Measurements from ENCODE around the gene RASA4.
"Not testable (repeated sequence)": the region's sequence is repeated elsewhere in the genome, so short reads cannot be mapped to it uniquely, and the experiment has no call there.

RASA4 gene

DNA sequence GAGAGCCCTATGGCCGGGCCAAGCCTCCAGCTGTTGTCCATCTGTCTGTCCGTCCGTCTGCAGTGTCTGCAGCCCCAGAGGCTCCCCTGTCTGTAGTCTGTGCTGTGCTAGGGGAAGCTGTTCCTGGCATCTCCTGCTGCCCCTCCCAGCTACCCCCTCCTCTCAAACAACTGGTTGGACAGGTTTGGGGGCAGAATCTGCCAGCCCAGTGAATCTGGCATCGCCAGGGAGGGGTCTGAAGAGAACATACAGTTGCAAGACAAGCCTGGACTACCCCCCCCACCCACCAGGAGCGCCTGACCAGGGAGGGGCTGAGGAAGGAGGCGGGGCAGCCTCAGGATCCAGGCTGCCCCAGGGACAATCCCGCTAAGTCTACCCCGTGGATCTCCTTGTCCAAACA is 73.0 kb downstream of the RASA4 start, which contains the start of gene UPK3BL2:
UPK3BL2 (minus strand) TSS at position 101 of the 400 bp plus-strand sequence; CDS start at position 41, 60 bp downstream.
- H3K27me3 ChIP-seq (ENCODE audit: control insufficient read depth in 1 of 2, insufficient read depth in 2 of 2, low read length in 2 of 2); H3K27ac ChIP-seq (ENCODE audit: low read depth, low read length): not testable (repeated sequence)

DNA sequence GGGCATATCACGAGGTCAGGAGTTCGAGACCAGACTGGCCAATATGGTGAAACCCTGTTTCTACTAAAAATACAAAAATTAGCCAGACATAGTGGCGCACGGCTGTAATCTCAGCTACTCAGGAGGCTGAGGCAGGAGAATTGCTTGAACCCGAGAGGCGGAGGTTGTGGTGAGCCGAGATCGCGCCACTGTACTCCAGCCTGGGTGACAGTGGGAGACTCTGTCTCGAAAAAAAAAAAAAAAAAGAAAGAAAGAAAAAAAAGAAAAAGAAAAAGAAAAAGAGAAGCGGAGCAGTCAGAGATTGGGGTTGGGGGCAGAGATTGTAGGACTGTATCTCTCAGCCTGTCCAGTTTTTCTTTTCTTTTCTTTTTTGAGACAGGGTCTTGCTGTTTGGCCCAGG is 73.8 kb downstream of the RASA4 start:
- H3K36me3 ChIP-seq (ENCODE audit: control insufficient read depth in 1 of 2, insufficient read depth in 2 of 2, low read length in 2 of 2); H3K9ac ChIP-seq (ENCODE audit: low read depth in 1 of 2, low read length in 2 of 2); H3K27me3 ChIP-seq (ENCODE audit: control insufficient read depth in 1 of 2, insufficient read depth in 2 of 2, low read length in 2 of 2); H3K4me3 ChIP-seq (ENCODE audit: low read depth in 1 of 2, low read length in 2 of 2); H3K27ac ChIP-seq (ENCODE audit: low read depth, low read length); H3K9me3 ChIP-seq (ENCODE audit: control insufficient read depth in 1 of 2, low read length in 2 of 2); H3K4me1 ChIP-seq (ENCODE audit: control insufficient read depth in 1 of 2, insufficient read depth in 2 of 2, low read length in 2 of 2): not testable (repeated sequence)

More for the DNA sequence above, 73.0 kb downstream of the RASA4 start, which contains the start of gene UPK3BL2:
- H3K4me3 ChIP-seq (ENCODE audit: low read depth in 1 of 2, low read length in 2 of 2); H3K4me1 ChIP-seq (ENCODE audit: control insufficient read depth in 1 of 2, insufficient read depth in 2 of 2, low read length in 2 of 2); H3K9me3 ChIP-seq (ENCODE audit: control insufficient read depth in 1 of 2, low read length in 2 of 2); H3K36me3 ChIP-seq (ENCODE audit: control insufficient read depth in 1 of 2, insufficient read depth in 2 of 2, low read length in 2 of 2); H3K9ac ChIP-seq (ENCODE audit: low read depth in 1 of 2, low read length in 2 of 2): not testable (repeated sequence)

DNA sequence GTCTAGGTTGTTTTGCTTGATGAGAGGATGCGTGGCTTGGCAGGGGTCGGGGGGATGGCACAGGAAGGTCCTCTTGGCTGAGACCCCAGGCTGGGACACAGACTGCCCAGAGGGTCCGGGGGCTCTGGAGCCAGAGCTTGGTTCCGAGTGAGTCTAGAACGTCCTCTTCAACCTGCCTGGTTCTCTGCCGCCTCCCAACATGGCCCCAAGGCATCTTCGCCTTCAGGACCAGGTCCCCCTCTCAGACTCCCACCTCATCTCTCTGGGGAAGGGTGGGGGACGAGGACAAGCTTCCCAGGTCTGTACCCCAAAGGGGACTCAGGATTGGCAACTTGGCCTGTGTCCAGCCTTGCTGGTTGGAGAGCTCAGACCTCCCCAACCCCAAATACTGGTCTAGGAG is 74.5 kb downstream of the RASA4 start:
- not testable (repeated sequence) for H3K9ac ChIP-seq (ENCODE audit: low read depth in 1 of 2, low read length in 2 of 2); H3K27ac ChIP-seq (ENCODE audit: low read depth, low read length); H3K27me3 ChIP-seq (ENCODE audit: control insufficient read depth in 1 of 2, insufficient read depth in 2 of 2, low read length in 2 of 2); H3K4me3 ChIP-seq (ENCODE audit: low read depth in 1 of 2, low read length in 2 of 2); H3K36me3 ChIP-seq (ENCODE audit: control insufficient read depth in 1 of 2, insufficient read depth in 2 of 2, low read length in 2 of 2); H3K9me3 ChIP-seq (ENCODE audit: control insufficient read depth in 1 of 2, low read length in 2 of 2); H3K4me1 ChIP-seq (ENCODE audit: control insufficient read depth in 1 of 2, insufficient read depth in 2 of 2, low read length in 2 of 2)

DNA sequence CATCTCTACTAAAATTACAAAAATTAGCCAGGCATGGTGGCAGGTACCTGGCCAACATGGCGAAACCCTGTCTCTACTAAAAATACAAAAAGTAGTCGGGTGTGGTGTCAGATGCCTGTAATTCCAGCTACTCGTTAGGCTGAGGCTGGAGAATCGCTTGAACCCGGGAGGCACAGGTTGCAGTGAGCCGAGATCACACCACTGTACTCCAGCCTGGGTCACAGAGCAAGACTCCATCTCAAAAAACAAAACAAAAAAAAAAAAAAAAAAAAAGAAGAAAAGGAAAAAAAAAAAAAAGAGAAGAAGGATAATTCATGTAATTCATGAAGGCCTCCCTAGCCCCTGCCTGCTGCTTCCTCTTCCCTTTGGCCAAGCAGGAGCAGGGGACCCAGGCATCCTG is 76.0 kb downstream of the RASA4 start:
- H3K9ac ChIP-seq (ENCODE audit: low read depth in 1 of 2, low read length in 2 of 2); H3K4me3 ChIP-seq (ENCODE audit: low read depth in 1 of 2, low read length in 2 of 2); H3K9me3 ChIP-seq (ENCODE audit: control insufficient read depth in 1 of 2, low read length in 2 of 2); H3K27me3 ChIP-seq (ENCODE audit: control insufficient read depth in 1 of 2, insufficient read depth in 2 of 2, low read length in 2 of 2); H3K36me3 ChIP-seq (ENCODE audit: control insufficient read depth in 1 of 2, insufficient read depth in 2 of 2, low read length in 2 of 2); H3K27ac ChIP-seq (ENCODE audit: low read depth, low read length); H3K4me1 ChIP-seq (ENCODE audit: control insufficient read depth in 1 of 2, insufficient read depth in 2 of 2, low read length in 2 of 2): not testable (repeated sequence)

DNA sequence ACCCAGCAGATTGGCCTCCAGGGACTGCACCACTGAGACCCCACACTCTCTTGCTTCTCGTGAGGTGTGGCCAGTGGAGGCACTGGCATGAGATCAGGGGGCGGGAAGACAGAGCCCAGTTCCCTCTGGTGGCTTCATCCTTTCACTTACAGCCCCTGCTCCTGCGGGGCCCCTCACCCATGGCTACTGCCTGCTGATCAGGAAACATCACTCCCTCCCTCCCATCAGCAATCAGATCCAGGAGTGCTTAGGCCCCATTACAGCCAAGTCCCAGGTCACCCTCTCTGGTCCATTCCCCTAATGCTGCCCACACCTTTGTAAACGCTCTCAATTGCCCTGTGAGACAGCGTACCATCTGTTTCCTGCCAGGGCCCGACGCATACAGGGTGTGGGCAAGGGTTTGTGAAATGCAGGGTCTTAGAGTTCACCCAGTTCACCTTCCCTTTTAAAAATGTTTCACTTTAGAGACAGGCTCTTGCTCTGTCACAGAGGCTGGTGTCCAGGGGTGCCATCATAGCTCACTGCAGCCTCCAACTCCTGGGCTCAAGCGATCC is 81.4 kb downstream of the RASA4 start:
- not testable (repeated sequence) for H3K27me3 ChIP-seq (ENCODE audit: control insufficient read depth in 1 of 2, insufficient read depth in 2 of 2, low read length in 2 of 2); H3K9me3 ChIP-seq (ENCODE audit: control insufficient read depth in 1 of 2, low read length in 2 of 2); H3K27ac ChIP-seq (ENCODE audit: low read depth, low read length); H3K4me3 ChIP-seq (ENCODE audit: low read depth in 1 of 2, low read length in 2 of 2); H3K9ac ChIP-seq (ENCODE audit: low read depth in 1 of 2, low read length in 2 of 2); H3K4me1 ChIP-seq (ENCODE audit: control insufficient read depth in 1 of 2, insufficient read depth in 2 of 2, low read length in 2 of 2); H3K36me3 ChIP-seq (ENCODE audit: control insufficient read depth in 1 of 2, insufficient read depth in 2 of 2, low read length in 2 of 2)

DNA sequence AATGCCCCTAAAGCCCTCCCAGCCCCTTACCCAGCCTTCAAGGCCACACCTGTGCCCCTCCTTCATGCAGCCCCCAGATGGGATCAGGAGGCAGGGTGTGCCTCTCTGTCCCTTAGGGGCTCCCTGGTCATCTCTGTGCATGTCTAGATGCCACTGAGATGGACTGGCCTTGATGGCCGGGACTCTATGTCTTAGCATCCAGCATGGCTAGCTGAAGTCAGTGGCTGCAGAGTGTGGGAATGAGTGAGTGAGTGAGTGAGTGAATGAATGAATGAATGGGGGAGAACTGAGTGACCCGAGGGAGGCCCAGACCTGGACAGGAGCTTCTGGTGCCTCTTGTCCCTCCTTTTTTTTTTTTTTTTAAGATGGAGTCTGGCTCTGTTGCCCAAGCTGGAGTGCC is 84.4 kb downstream of the RASA4 start:
- not testable (repeated sequence) for H3K27me3 ChIP-seq (ENCODE audit: control insufficient read depth in 1 of 2, insufficient read depth in 2 of 2, low read length in 2 of 2); H3K36me3 ChIP-seq (ENCODE audit: control insufficient read depth in 1 of 2, insufficient read depth in 2 of 2, low read length in 2 of 2); H3K9ac ChIP-seq (ENCODE audit: low read depth in 1 of 2, low read length in 2 of 2); H3K4me1 ChIP-seq (ENCODE audit: control insufficient read depth in 1 of 2, insufficient read depth in 2 of 2, low read length in 2 of 2); H3K27ac ChIP-seq (ENCODE audit: low read depth, low read length); H3K4me3 ChIP-seq (ENCODE audit: low read depth in 1 of 2, low read length in 2 of 2); H3K9me3 ChIP-seq (ENCODE audit: control insufficient read depth in 1 of 2, low read length in 2 of 2)

DNA sequence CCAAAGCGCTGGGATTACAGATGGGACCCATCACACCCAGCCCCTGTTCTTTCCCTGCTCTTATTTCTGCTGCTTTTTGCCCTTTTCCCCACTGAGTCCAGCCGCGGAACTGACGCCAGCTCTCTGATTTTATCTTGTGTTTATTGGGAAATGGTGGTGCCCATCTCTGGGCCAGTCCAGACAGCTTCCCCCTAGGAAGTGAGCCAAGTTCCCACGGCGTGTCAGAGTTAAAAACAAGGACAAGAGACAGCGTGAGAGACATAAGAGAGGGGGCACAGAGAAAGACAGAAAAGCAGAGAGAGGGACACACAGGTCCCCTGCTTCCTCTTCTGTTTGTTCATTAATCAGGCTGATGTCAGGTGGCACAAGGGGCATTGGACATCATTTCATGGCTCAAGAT is 85.0 kb downstream of the RASA4 start:
- not testable (repeated sequence) for H3K27ac ChIP-seq (ENCODE audit: low read depth, low read length); H3K4me1 ChIP-seq (ENCODE audit: control insufficient read depth in 1 of 2, insufficient read depth in 2 of 2, low read length in 2 of 2); H3K36me3 ChIP-seq (ENCODE audit: control insufficient read depth in 1 of 2, insufficient read depth in 2 of 2, low read length in 2 of 2); H3K27me3 ChIP-seq (ENCODE audit: control insufficient read depth in 1 of 2, insufficient read depth in 2 of 2, low read length in 2 of 2); H3K9ac ChIP-seq (ENCODE audit: low read depth in 1 of 2, low read length in 2 of 2); H3K9me3 ChIP-seq (ENCODE audit: control insufficient read depth in 1 of 2, low read length in 2 of 2); H3K4me3 ChIP-seq (ENCODE audit: low read depth in 1 of 2, low read length in 2 of 2)

DNA sequence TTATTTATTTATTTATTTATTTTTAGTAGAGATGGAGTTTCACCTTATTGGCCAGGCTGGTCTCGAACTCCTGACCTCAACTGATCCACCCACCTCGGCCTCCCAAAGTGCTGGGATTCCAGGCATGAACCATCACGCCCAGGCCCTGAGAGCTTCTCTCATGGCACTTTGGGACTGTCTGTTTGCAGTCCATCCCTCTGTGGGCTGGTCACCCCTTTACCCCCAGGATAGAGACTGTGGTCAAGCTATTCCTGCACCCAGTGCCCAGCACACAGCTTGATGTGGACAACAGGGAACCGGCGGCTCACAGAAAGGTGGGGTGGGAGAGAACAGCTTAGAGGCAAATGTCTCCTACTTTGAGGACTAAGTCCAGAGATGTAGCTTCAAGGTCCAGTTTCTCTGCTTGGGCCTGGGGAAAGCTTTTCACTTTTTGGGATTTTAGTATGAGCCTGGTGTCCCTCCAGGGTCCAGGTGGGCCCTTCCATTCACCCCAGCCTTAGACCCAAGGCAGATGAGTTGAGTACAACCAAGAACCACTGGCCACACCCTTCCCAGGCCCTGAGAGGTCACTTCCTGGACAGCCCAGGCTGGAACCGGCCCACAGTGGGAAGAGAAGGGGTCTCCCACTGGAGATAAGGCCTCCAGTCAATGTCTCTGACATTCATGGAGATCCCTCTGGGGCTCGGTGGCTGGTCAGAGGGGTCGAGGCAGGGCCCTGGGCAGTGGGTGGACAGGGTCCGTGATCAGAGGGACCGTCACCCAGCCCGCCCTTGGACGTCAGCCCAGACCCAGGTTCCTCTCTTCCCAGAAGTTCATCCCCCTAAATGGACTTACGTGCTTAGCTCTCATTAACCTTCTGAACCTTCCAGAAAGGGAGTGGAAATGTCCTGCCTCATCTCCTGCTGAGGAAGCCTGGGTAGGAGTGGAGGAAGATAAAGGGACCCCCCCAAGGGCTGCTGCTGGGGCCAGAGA is 88.4 kb downstream of the RASA4 start:
- H3K9me3 ChIP-seq (ENCODE audit: control insufficient read depth in 1 of 2, low read length in 2 of 2); H3K4me1 ChIP-seq (ENCODE audit: control insufficient read depth in 1 of 2, insufficient read depth in 2 of 2, low read length in 2 of 2); H3K27me3 ChIP-seq (ENCODE audit: control insufficient read depth in 1 of 2, insufficient read depth in 2 of 2, low read length in 2 of 2); H3K36me3 ChIP-seq (ENCODE audit: control insufficient read depth in 1 of 2, insufficient read depth in 2 of 2, low read length in 2 of 2); H3K9ac ChIP-seq (ENCODE audit: low read depth in 1 of 2, low read length in 2 of 2); H3K4me3 ChIP-seq (ENCODE audit: low read depth in 1 of 2, low read length in 2 of 2); H3K27ac ChIP-seq (ENCODE audit: low read depth, low read length): not testable (repeated sequence)

DNA sequence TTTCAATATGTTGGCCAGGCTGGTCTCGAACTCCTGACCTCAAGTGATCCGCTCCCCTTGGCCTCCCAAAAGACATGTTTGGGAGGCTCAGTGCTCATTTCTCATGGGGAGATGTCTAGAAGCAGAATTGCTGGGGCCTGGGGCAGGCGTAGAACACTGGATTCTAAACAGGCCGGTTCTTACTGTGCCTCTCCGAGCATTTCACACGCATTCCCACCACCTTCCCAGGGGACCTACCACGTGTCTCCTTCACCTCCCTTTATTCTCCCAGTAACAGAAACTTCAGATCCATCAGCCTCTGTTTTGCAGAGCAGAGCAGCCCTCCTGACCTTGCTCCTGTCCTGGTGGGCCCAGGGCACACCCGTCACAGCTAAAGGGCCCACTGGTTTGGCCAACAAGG is 89.4 kb downstream of the RASA4 start:
- H3K4me1 ChIP-seq (ENCODE audit: control insufficient read depth in 1 of 2, insufficient read depth in 2 of 2, low read length in 2 of 2); H3K27ac ChIP-seq (ENCODE audit: low read depth, low read length); H3K9ac ChIP-seq (ENCODE audit: low read depth in 1 of 2, low read length in 2 of 2); H3K27me3 ChIP-seq (ENCODE audit: control insufficient read depth in 1 of 2, insufficient read depth in 2 of 2, low read length in 2 of 2); H3K36me3 ChIP-seq (ENCODE audit: control insufficient read depth in 1 of 2, insufficient read depth in 2 of 2, low read length in 2 of 2); H3K4me3 ChIP-seq (ENCODE audit: low read depth in 1 of 2, low read length in 2 of 2); H3K9me3 ChIP-seq (ENCODE audit: control insufficient read depth in 1 of 2, low read length in 2 of 2): not testable (repeated sequence)

DNA sequence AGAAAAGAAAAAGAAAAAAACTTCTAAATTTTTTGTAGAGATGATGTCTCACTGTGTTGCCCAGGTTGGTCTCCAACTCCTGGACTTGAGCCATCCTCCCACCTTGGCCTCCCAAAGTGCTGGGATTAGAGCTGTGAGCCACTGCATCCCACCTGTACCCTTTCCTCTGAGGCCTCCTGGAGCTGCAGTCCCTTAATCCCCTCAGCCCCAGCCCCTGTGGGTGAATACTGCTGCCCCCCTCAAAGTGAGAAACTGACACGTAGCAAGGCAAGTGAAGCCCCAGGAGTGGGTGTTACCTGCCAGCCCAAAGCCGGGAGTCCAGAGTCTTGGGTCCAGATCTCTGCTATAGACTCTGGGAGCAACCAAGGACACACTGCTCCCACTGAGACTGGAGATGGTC is 91.8 kb downstream of the RASA4 start:
- H3K4me1 ChIP-seq (ENCODE audit: control insufficient read depth in 1 of 2, insufficient read depth in 2 of 2, low read length in 2 of 2); H3K9ac ChIP-seq (ENCODE audit: low read depth in 1 of 2, low read length in 2 of 2); H3K4me3 ChIP-seq (ENCODE audit: low read depth in 1 of 2, low read length in 2 of 2); H3K27me3 ChIP-seq (ENCODE audit: control insufficient read depth in 1 of 2, insufficient read depth in 2 of 2, low read length in 2 of 2); H3K9me3 ChIP-seq (ENCODE audit: control insufficient read depth in 1 of 2, low read length in 2 of 2); H3K27ac ChIP-seq (ENCODE audit: low read depth, low read length); H3K36me3 ChIP-seq (ENCODE audit: control insufficient read depth in 1 of 2, insufficient read depth in 2 of 2, low read length in 2 of 2): not testable (repeated sequence)

Data from duodenal mucosa (tissue), 2 donors.